Activated CD4-positive, alpha-beta T cell treated with anti-CD3 and anti-CD28 coated beads for 1 hour (primary cell): ENCODE results near the gene S100A13.
"Not testable (repeated sequence)": the region's sequence is repeated elsewhere in the genome, so short reads cannot be mapped to it uniquely, and the experiment has no call there.

Experiments
- DNase-seq: peaks from one replicate; pipeline ENCODE4 v3.0.0-alpha.2; 2020

Gene S100A13

GRCh38 chr1:153599847-153600246 is 27.5 kb downstream of the S100A13 start:
- no peak for DNase-seq

GRCh38 chr1:153598309-153599172 is 28.8 kb downstream of the S100A13 start:
- DNase-seq: no peak

- DNase-seq: no peak
Measured at GRCh38 chr1:153597206-153597605, 30.1 kb downstream of the S100A13 start.

GRCh38 chr1:153592748-153593147 is 34.6 kb downstream of the S100A13 start:
- DNase-seq: no peak

- no peak for DNase-seq
Measured at GRCh38 chr1:153588482-153588881, 38.8 kb downstream of the S100A13 start.

- DNase-seq: not testable (repeated sequence)
Measured at GRCh38 chr1:153588033-153588432, 39.3 kb downstream of the S100A13 start.

GRCh38 chr1:153587314-153587713 is 40.0 kb downstream of the S100A13 start:
- no peak for DNase-seq

GRCh38 chr1:153586347-153586746 is 41.0 kb downstream of the S100A13 start:
- DNase-seq: no peak

- DNase-seq: no peak
Measured at GRCh38 chr1:153585006-153585405, 42.3 kb downstream of the S100A13 start.

- DNase-seq: no peak
Measured at GRCh38 chr1:153583976-153584375, 43.3 kb downstream of the S100A13 start.

- not testable (repeated sequence) for DNase-seq
Measured at GRCh38 chr1:153583514-153583913, 43.8 kb downstream of the S100A13 start.

- not testable (repeated sequence) for DNase-seq
Measured at GRCh38 chr1:153582836-153583235, 44.5 kb downstream of the S100A13 start.

GRCh38 chr1:153578936-153579335 is 48.4 kb downstream of the S100A13 start:
- no peak for DNase-seq

- no peak for DNase-seq
Measured at GRCh38 chr1:153578490-153578889, 48.8 kb downstream of the S100A13 start.

GRCh38 chr1:153577624-153578051 is 49.7 kb downstream of the S100A13 start:
- DNase-seq: no peak

GRCh38 chr1:153577138-153577537 is 50.2 kb downstream of the S100A13 start:
- no peak for DNase-seq

- not testable (repeated sequence) for DNase-seq
Measured at GRCh38 chr1:153575497-153575896, 51.8 kb downstream of the S100A13 start.

GRCh38 chr1:153575081-153575491 is 52.2 kb downstream of the S100A13 start:
- DNase-seq: not testable (repeated sequence)

- no peak for DNase-seq
Measured at GRCh38 chr1:153573351-153573750, 54.0 kb downstream of the S100A13 start.

GRCh38 chr1:153572569-153573015 is 54.7 kb downstream of the S100A13 start:
- peak; percentile 30 for DNase-seq

GRCh38 chr1:153571706-153572105 is 55.6 kb downstream of the S100A13 start:
- DNase-seq: no peak

- DNase-seq: no peak
Measured at GRCh38 chr1:153570874-153571273, 56.4 kb downstream of the S100A13 start.

- DNase-seq: no peak
Measured at GRCh38 chr1:153569465-153569864, 57.8 kb downstream of the S100A13 start.
